Esophagus muscularis mucosa (tissue), 4 donors: Measurements from ENCODE around the gene INIP. TPM values are rescaled to one million over a fixed set of nuclear protein-coding genes. Genes with fewer than 3 reads are reported as not detected.
"Not testable (repeated sequence)": the region's sequence is repeated elsewhere in the genome, so short reads cannot be mapped to it uniquely, and the experiment has no call there.

Experiments used
- DNase-seq: peaks from one replicate; pipeline ENCODE4 v3.0.0-alpha.2; 2017; ENCODE audit errors: extremely low spot score
- H3K27ac ChIP-seq, 4 donors: fragments of 200-600 bp; sonication (generic); replicated peaks in 1 of 4; 1 replicate in 3 of 4; 2 replicates in 1 of 4; pipeline ENCODE4 v1.5.1; 2016 to 2019; ENCODE audit warnings: mild to moderate bottlenecking in 1 of 4
- H3K27me3 ChIP-seq, 4 donors: fragments of 200-600 bp; sonication (generic); one replicate each; pipeline versions ENCODE4 v1.5.1 to v1.6.0; 2016 to 2019
- H3K36me3 ChIP-seq, 4 donors: fragments of 200-600 bp; sonication (generic); one replicate each; pipeline ENCODE4 v1.5.1; 2016 to 2019
- H3K4me1 ChIP-seq, 4 donors: fragments of 200-600 bp; sonication (generic); one replicate each; pipeline ENCODE4 v1.5.1; 2016 to 2019
- H3K4me3 ChIP-seq, 4 donors: fragments of 200-600 bp; sonication (generic); 1 replicate in 2 of 4; 2 replicates in 2 of 4; pipeline ENCODE4 v1.5.1; 2016 to 2019; ENCODE audit warnings: mild to moderate bottlenecking in 4 of 4, moderate library complexity in 1 of 4
- H3K9me3 ChIP-seq, 4 donors: fragments of 200-600 bp; sonication (generic); 1 replicate in 3 of 4; 2 replicates in 1 of 4; pipeline ENCODE4 v1.5.1; 2016 to 2019
- CTCF ChIP-seq, 3 experiments: fragments of 200-600 bp in 2 of 3; fragments of 450-650 bp in 1 of 3; sonication (generic) in 2 of 3; IDR thresholded peaks; one replicate each; pipeline ENCODE4 v1.5.1; 2017 to 2019; ENCODE audit warnings: antibody characterized with exemption in 3 of 3, mild to moderate bottlenecking in 2 of 3, moderate library complexity in 1 of 3
- EP300 ChIP-seq: sonication (generic); formaldehyde crosslinking; IDR thresholded peaks from one replicate; pipeline ENCODE4 v1.6.1; 2017; ENCODE audit warnings: antibody characterized with exemption
- POLR2A ChIP-seq: fragments of 450-650 bp; IDR thresholded peaks from one replicate; pipeline ENCODE4 v1.6.1; 2017; ENCODE audit warnings: antibody characterized with exemption, moderate library complexity, mild to moderate bottlenecking, low read depth
- POLR2AphosphoS5 ChIP-seq, 2 donors: sonication (generic); formaldehyde crosslinking; IDR thresholded peaks; one replicate each; pipeline ENCODE4 v1.6.1; 2017; ENCODE audit warnings: antibody characterized with exemption in 2 of 2
- WGBS: methylation state at CpG from one replicate; pipeline ENCODE4 v1.1.5; 2018; 5-methylcytosine and 5-hydroxymethylcytosine counted together
- intact Hi-C: fragments of 100-400 bp; cut with DNase I; formaldehyde crosslinking; loops from one replicate; pipeline ENCODE4 v1.15.1; 2023
- total RNA-seq, 4 donors: library from RNA; depleted of rRNA; stranded (reverse); fragments of >200 nt; gene quantifications; one replicate each; pipeline versions ENCODE4 v1.1.0 to v1.2.1, GENCODE V29; 2016

The INIP gene
- total RNA-seq, 4 donors from 2014 or later: 10.9 to 15.8 (median 11.9) TPM

GRCh38 chr9:112734892-112735291, 17.0 kb upstream of the INIP start:
- Histone ChIP-seq H3K27ac (no peak overlapping the region), H3K4me3 (no peak overlapping the region), H3K9me3 (no peaks in the 10 kb centered on the region), H3K4me1 (no peaks in the 10 kb centered on the region), H3K36me3 (no peaks in the 10 kb centered on the region), H3K27me3 (no peaks in the 10 kb centered on the region)
- no peak for DNase-seq
- intact Hi-C loops: no loop called here
- WGBS: 76% methylated on average over 2 of the region's 2 CpGs
- TF ChIP-seq POLR2AphosphoS5 (IDR thresholded peaks at IDR 0.05): no peak

- Histone ChIP-seq H3K36me3 (no peaks in the 10 kb centered on the region), H3K9me3 (no peaks in the 10 kb centered on the region), H3K4me3 (no peak overlapping the region), H3K27me3 (no peaks in the 10 kb centered on the region), H3K27ac (no peak overlapping the region), H3K4me1 (no peaks in the 10 kb centered on the region)
- TF ChIP-seq CTCF (IDR thresholded peaks at IDR 0.05): no peak
- TF ChIP-seq EP300: no peak
- TF ChIP-seq POLR2A: no peak
- no peak for TF ChIP-seq POLR2AphosphoS5 (IDR thresholded peaks at IDR 0.05)
- intact Hi-C loops: no loop called here
- 81% methylated on average over 7 of the region's 7 CpGs for WGBS
- peak; percentile 34 for DNase-seq
Observed at GRCh38 chr9:112731971-112732370, 14.1 kb upstream of the INIP start.

GRCh38 chr9:112728401-112728800, 10.5 kb upstream of the INIP start:
- TF ChIP-seq EP300 (no peak), POLR2AphosphoS5 (IDR thresholded peaks at IDR 0.05) (no peak), CTCF (IDR thresholded peaks at IDR 0.05) (no peak), POLR2A (no peak)
- no peak overlapping the region for H3K4me3 ChIP-seq
- no peaks in the 10 kb centered on the region for H3K4me1 ChIP-seq
- H3K9me3 ChIP-seq: no peaks in the 10 kb centered on the region
- H3K27me3 ChIP-seq: no peaks in the 10 kb centered on the region
- DNase-seq: no peak
- intact Hi-C loops: no loop called here
- 100% methylated on average over 2 of the region's 2 CpGs for WGBS
- no peak overlapping the region for H3K27ac ChIP-seq
- no peaks in the 10 kb centered on the region for H3K36me3 ChIP-seq

GRCh38 chr9:112726428-112726827, 8.5 kb upstream of the INIP start:
- H3K4me1 ChIP-seq: no peaks in the 10 kb centered on the region
- H3K27me3 ChIP-seq: no peaks in the 10 kb centered on the region
- H3K27ac ChIP-seq: no peak overlapping the region
- intact Hi-C loops: no loop called here
- H3K9me3 ChIP-seq: no peaks in the 10 kb centered on the region
- no peak for DNase-seq
- H3K4me3 ChIP-seq: no peak overlapping the region
- TF ChIP-seq EP300: no peak
- TF ChIP-seq POLR2AphosphoS5 (IDR thresholded peaks at IDR 0.05): no peak
- TF ChIP-seq CTCF (IDR thresholded peaks at IDR 0.05): no peak
- no peak for TF ChIP-seq POLR2A
- whole genome bisulfite sequencing: 84% methylated on average over 4 of the region's 4 CpGs
- no peaks in the 10 kb centered on the region for H3K36me3 ChIP-seq

GRCh38 chr9:112725961-112726360, 8.0 kb upstream of the INIP start:
- H3K4me1 ChIP-seq: no peaks in the 10 kb centered on the region
- H3K36me3 ChIP-seq: no peaks in the 10 kb centered on the region
- no peaks in the 10 kb centered on the region for H3K9me3 ChIP-seq
- no peak overlapping the region for H3K4me3 ChIP-seq
- no peak overlapping the region for H3K27ac ChIP-seq
- intact Hi-C loops: no loop called here
- DNase-seq: no peak
- H3K27me3 ChIP-seq: no peaks in the 10 kb centered on the region
- TF ChIP-seq EP300 (no peak), POLR2AphosphoS5 (IDR thresholded peaks at IDR 0.05) (no peak), CTCF (IDR thresholded peaks at IDR 0.05) (no peak), POLR2A (no peak)
- WGBS: 86% methylated on average over 2 of the region's 3 CpGs

GRCh38 chr9:112722749-112723148, 4.8 kb upstream of the INIP start:
- H3K27me3 ChIP-seq, H3K27ac ChIP-seq, H3K36me3 ChIP-seq, H3K4me1 ChIP-seq, H3K4me3 ChIP-seq, intact Hi-C loops, DNase-seq, H3K9me3 ChIP-seq: not testable (repeated sequence)
- 97% methylated on average over 3 of the region's 3 CpGs for WGBS
